GM12878 (cell line): ENCODE results near the gene BEAN1. TPM values are rescaled to one million over a fixed set of nuclear protein-coding genes. Genes with fewer than 3 reads are reported as not detected.

ENCODE experiments used
- ATAC-seq: fragments of 200-7000 bp; cut with Tn5 transposase; 3 replicates; pipeline ENCODE4 v1.9.1; 2020; ENCODE audit warnings: mild to moderate bottlenecking, moderate library complexity
- BruUV-seq: library from RNA; stranded (reverse); fragments of 400-500 nt; replicated peaks from 2 replicates; lab custom pipeline; 2021; lab: Mats Ljungman, UMichigan
- CTCF ChIA-PET: fragments of 300-600 bp; sonication (Branson Sonifier 250); formaldehyde crosslinking; extraction: SDS; loops from one replicate; lab custom pipeline; 2021; ENCODE audit warnings: inconsistent platforms; lab: Yijun Ruan, JAX
- POLR2A ChIA-PET: fragments of 350-600 bp; formaldehyde crosslinking; extraction: SDS; loops from one replicate; lab custom pipeline; 2021; ENCODE audit warnings: inconsistent platforms; lab: Charles Lee
- RAD21 ChIA-PET: fragments of 300-600 bp; sonication (Branson Sonifier 250); formaldehyde crosslinking; loops from one replicate; lab custom pipeline; 2023; ENCODE audit warnings: antibody characterized with exemption; ENCODE audit not compliant: unreplicated experiment; lab: Charles Lee
- SMC1A ChIA-PET: fragments of 300-600 bp; sonication (Branson Sonifier 250); formaldehyde crosslinking; loops from one replicate; lab custom pipeline; 2023; ENCODE audit not compliant: unreplicated experiment, uncharacterized antibody; lab: Charles Lee
- DNase-seq: peaks from one replicate; pipeline ENCODE4 v3.0.0-alpha.2; 2011; ENCODE audit warnings: low read depth, low spot score
- FAIRE-seq: peaks from 3 replicates; lab custom pipeline; 2011; peaks lifted over from hg19 to GRCh38; lab: Jason Lieb, UNC
- H2AFZ ChIP-seq: 2 replicates; pipeline ENCODE4 v1.6.0; 2011; ENCODE audit warnings: low read depth, low read length, control low read depth; ENCODE audit not compliant: control insufficient read depth
- H3K27ac ChIP-seq: 2 replicates; pipeline ENCODE4 v1.5.1; 2011; ENCODE audit warnings: control low read depth; ENCODE audit not compliant: control insufficient read depth, insufficient read depth
- H3K27me3 ChIP-seq, 2 experiments: replicated peaks in 1 of 2; 2 replicates each; pipeline versions ENCODE4 v1.6.0 to v1.6.1; 2011; ENCODE audit warnings: low read length in 1 of 2; ENCODE audit not compliant: control insufficient read depth in 2 of 2, insufficient read depth in 2 of 2
- H3K36me3 ChIP-seq, 2 experiments: 2 replicates each; pipeline ENCODE4 v1.5.1; 2011; ENCODE audit warnings: low read length in 1 of 2; ENCODE audit not compliant: control insufficient read depth in 2 of 2, insufficient read depth in 2 of 2
- H3K4me1 ChIP-seq: 2 replicates; pipeline ENCODE4 v1.6.1; 2011; ENCODE audit warnings: mild to moderate bottlenecking, low read length, moderate library complexity, mixed read lengths; ENCODE audit not compliant: control insufficient read depth, insufficient read depth
- H3K4me2 ChIP-seq: 2 replicates; pipeline ENCODE4 v1.6.0; 2011; ENCODE audit warnings: control low read depth; ENCODE audit not compliant: control insufficient read depth, insufficient read depth
- H3K4me3 ChIP-seq: fragments of 200-600 bp; sonication (generic); 2 replicates; pipeline ENCODE4 v1.5.1; 2016
- H3K79me2 ChIP-seq: 2 replicates; pipeline ENCODE4 v1.6.0; 2011; ENCODE audit warnings: low read length; ENCODE audit not compliant: control insufficient read depth, insufficient read depth
- H3K9ac ChIP-seq: 2 replicates; pipeline ENCODE4 v1.8.0; 2011; ENCODE audit warnings: low read length, control low read depth, mixed read lengths; ENCODE audit not compliant: control insufficient read depth, insufficient read depth
- H3K9me3 ChIP-seq: replicated peaks from 3 replicates; pipeline ENCODE4 v1.5.1; 2011; ENCODE audit warnings: mild to moderate bottlenecking, low read length; ENCODE audit not compliant: control insufficient read depth, insufficient read depth
- H4K20me1 ChIP-seq: 2 replicates; pipeline ENCODE4 v1.6.0; 2011; ENCODE audit not compliant: control insufficient read depth, insufficient read depth
- ATF3 ChIP-seq: IDR thresholded peaks from 2 replicates; pipeline ENCODE4 v1.6.1; 2011; ENCODE audit warnings: low read depth, mild to moderate bottlenecking, low read length, moderate library complexity, borderline replicate concordance; ENCODE audit errors: extremely low read depth
- GABPA ChIP-seq: IDR thresholded peaks from 2 replicates; pipeline ENCODE4 v1.6.1; 2014; ENCODE audit warnings: antibody characterized with exemption, low read depth, mild to moderate bottlenecking, inconsistent platforms
- IKZF2 ChIP-seq, 2 experiments: fragments of 450-650 bp; IDR thresholded peaks; 2 replicates each; pipeline ENCODE4 v1.6.1; 2017; ENCODE audit warnings: mild to moderate bottlenecking in 2 of 2, moderate library complexity in 2 of 2
- MEF2B ChIP-seq: fragments of 450-650 bp; IDR thresholded peaks from 2 replicates; pipeline ENCODE4 v1.6.1; 2018; ENCODE audit warnings: mild to moderate bottlenecking, moderate library complexity; ENCODE audit not compliant: partially characterized antibody, poor library complexity, severe bottlenecking
- NKRF ChIP-seq: fragments of 450-650 bp; conservative IDR thresholded peaks from 2 replicates; pipeline ENCODE4 v1.6.1; 2017; ENCODE audit warnings: mild to moderate bottlenecking, moderate library complexity
- PML ChIP-seq: IDR thresholded peaks from 2 replicates; pipeline ENCODE4 v1.6.1; 2012; ENCODE audit warnings: low read length, inconsistent platforms
- SMAD1 ChIP-seq: fragments of 450-650 bp; IDR thresholded peaks from 2 replicates; pipeline ENCODE4 v1.6.1; 2018; ENCODE audit warnings: mild to moderate bottlenecking, low read depth; ENCODE audit not compliant: partially characterized antibody
- TCF12 ChIP-seq: IDR thresholded peaks from 2 replicates; pipeline ENCODE4 v1.6.1; 2011; ENCODE audit warnings: low read depth, mild to moderate bottlenecking, low read length
- ZBED1 ChIP-seq: IDR thresholded peaks from 2 replicates; pipeline ENCODE4 v1.6.1; 2016; ENCODE audit warnings: borderline replicate concordance
- WGBS: methylation state at CpG from one replicate; pipeline ENCODE4 v1.1.6; 2016; ENCODE audit warnings: low lambda C conversion rate; ENCODE audit not compliant: insufficient replicate concordance, insufficient coverage; ENCODE audit errors: missing lambda C conversion rate; 5-methylcytosine and 5-hydroxymethylcytosine counted together
- in situ Hi-C: fragments of 300-500 bp; cut with MboI; formaldehyde crosslinking; loops from 9 replicates; pipeline ENCODE4 v1.14.3; 2018; ENCODE audit warnings: mixed read lengths
- intact Hi-C: fragments of 100-400 bp; cut with micrococcal nuclease; formaldehyde crosslinking; loops from one replicate; pipeline ENCODE4 v1.14.2; 2022; ENCODE audit not compliant: unreplicated experiment
- polyA plus RNA-seq, 11 experiments: library from polyadenylated mRNA; depleted of rRNA in 4 of 11; unstranded in 6 of 11; stranded (reverse) in 5 of 11; fragments of >200 nt; fragmentation: Nextera tagmentation in 4 of 11; fragmentation: Illumina TruSeq in 1 of 11; extraction: Ambion mirVana in 4 of 11; extraction: Trizol in 1 of 11; gene quantifications; 1 replicate in 1 of 11; 2 replicates in 10 of 11; pipeline versions ENCODE4 v1.2.1 to v1.2.3, GENCODE V29; 2011 to 2016; ENCODE audit warnings: inconsistent platforms in 2 of 11, missing spikeins in 2 of 11, low read depth in 1 of 11
- total RNA-seq, 4 experiments: library from RNA; depleted of rRNA in 3 of 4; stranded (reverse); fragments of >200 nt in 3 of 4; fragmentation: Illumina TruSeq in 1 of 4; extraction: Trizol in 1 of 4; gene quantifications; 2 replicates each; pipeline versions ENCODE4 v1.2.1 to v1.2.3, GENCODE V29; 2013 to 2021

The BEAN1 gene
- total and polyA plus RNA-seq, 10 of the 15 experiments (the other 5 are each of a cell fraction or from before 2014, with no cell fraction given) = not detected

DNA sequence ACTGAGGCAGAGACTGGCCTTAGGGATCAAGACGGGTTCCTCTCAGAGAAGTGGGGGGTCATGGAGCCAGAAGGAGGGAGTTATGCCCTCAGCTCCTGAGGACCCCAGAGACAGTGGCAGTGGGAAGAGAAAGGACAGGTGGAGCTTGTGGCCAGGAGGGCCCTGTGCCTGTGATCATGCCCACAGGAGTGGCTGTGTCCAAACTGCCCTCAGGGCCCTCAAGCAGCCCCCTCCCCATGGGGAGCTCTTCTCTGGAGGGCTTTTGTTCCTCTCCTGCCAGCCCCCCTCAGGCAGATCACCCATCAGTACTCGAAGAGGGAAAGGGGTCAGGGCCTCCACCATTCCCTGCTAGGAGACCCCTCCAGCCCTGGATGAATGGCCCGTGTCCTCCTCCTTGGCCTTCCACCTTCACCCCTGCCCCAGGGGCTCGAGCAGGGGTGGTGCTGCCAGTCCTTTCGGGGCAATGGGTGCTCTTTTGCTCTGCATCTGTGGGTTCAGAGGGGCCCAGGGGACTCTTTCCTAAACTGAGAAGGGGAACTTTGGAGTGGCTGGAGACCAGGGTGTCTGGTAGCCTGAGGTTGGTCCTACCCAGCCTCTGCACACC lies 52.7 kb downstream of the BEAN1 start:
- Histone ChIP-seq H3K79me2 (no peaks in the 10 kb centered on the region), H3K9me3 (no peaks in the 10 kb centered on the region), H4K20me1 (no peaks in the 10 kb centered on the region), H3K27ac (no peak overlapping the region), H3K27me3 (0 out of 4 replicates have a peak, but pooled peaks cover 0 to 3% of the 10 kb centered on the region in 2 experiments), H3K4me3 (no peak overlapping the region), H3K9ac (no peak overlapping the region), H3K4me2 (no peak overlapping the region), H3K36me3 (no peaks in the 10 kb centered on the region), H2AFZ (no peak overlapping the region), H3K4me1 (peaks cover 5% of the 10 kb centered on the region)
- RAD21 ChIA-PET = interaction anchor here (1.3 to 1.5 kb wide), 4 partner anchors 75 to 111 kb away, joined by 3 to 5 read pairs (median 4); no protein-coding TSS in a partner anchor
- in situ Hi-C loops (loop anchor here (5.0 kb wide), 1 partner anchor 72 kb away; no protein-coding TSS in a partner anchor), intact Hi-C loops (loop anchor here (2.0 to 5.0 kb wide), 2 partner anchors 69 to 122 kb away; no protein-coding TSS in a partner anchor)
- WGBS = 13% methylated on average over 4 of the region's 5 CpGs
- SMC1A ChIA-PET = interaction anchor here (0.6 to 2.4 kb wide), 2 partner anchors 73 to 81 kb away, joined by 3 to 9 read pairs; no protein-coding TSS in a partner anchor
- ATAC-seq = no peak
- no peak for DNase-seq
- no TSS peak for BruUV-seq
- TF ChIP-seq PML (no peak), GABPA (no peak), IKZF2 (IDR thresholded peaks at IDR 0.05) (no peak)
- POLR2A ChIA-PET = no interaction called here
- no peak for FAIRE-seq
- CTCF ChIA-PET = interaction anchor here (0.6 to 10.4 kb wide), 6 partner anchors 62 to 1099 kb away, joined by 3 to 118 read pairs (median 4); no protein-coding TSS in a partner anchor

- Histone ChIP-seq H3K27me3 (0 out of 4 replicates have a peak, but pooled peaks cover 0 to 3% of the 10 kb centered on the region in 2 experiments), H4K20me1 (no peaks in the 10 kb centered on the region), H3K27ac (no peak overlapping the region), H3K36me3 (no peaks in the 10 kb centered on the region), H3K4me2 (no peak overlapping the region), H3K4me3 (no peak overlapping the region), H2AFZ (no peak overlapping the region), H3K9ac (no peak overlapping the region), H3K9me3 (no peaks in the 10 kb centered on the region), H3K4me1 (peaks cover 5% of the 10 kb centered on the region), H3K79me2 (no peaks in the 10 kb centered on the region)
- intact Hi-C loops (loop anchor here (5.0 kb wide), 1 partner anchor 123 kb away; no protein-coding TSS in a partner anchor), in situ Hi-C loops (no loop called here)
- DNase-seq = no peak
- SMC1A ChIA-PET = interaction anchor here (0.6 to 2.4 kb wide), 2 partner anchors 74 to 80 kb away, joined by 3 to 9 read pairs; no protein-coding TSS in a partner anchor
- TF ChIP-seq ATF3 (no peak), NKRF (no peak), TCF12 (no peak), SMAD1 (no peak), ZBED1 (no peak), MEF2B (no peak)
- CTCF ChIA-PET = interaction anchor here (0.6 to 10.4 kb wide), 6 partner anchors 63 to 1099 kb away, joined by 3 to 118 read pairs (median 4); no protein-coding TSS in a partner anchor
- RAD21 ChIA-PET = interaction anchor here (1.3 to 1.5 kb wide), 4 partner anchors 75 to 110 kb away, joined by 3 to 5 read pairs (median 4); no protein-coding TSS in a partner anchor
- 51% methylated on average over 25 of the region's 25 CpGs for WGBS
- FAIRE-seq = no peak
- POLR2A ChIA-PET = interaction anchor here (1.0 kb wide), 1 partner anchor 83 kb away, joined by 3 read pairs; no protein-coding TSS in a partner anchor
- BruUV-seq = no TSS peak
- ATAC-seq = no peak
These were observed 53.4 kb downstream of the BEAN1 start for GRCh38 chr16:66480265-66481080.
